Astrocyte (in vitro differentiated cells and primary cell): ENCODE results near the gene ZNF286A.
"Not testable (repeated sequence)": the region's sequence is repeated elsewhere in the genome, so short reads cannot be mapped to it uniquely, and the experiment has no call there.

Experiments
- CTCF ChIP-seq: IDR thresholded peaks from 2 replicates; pipeline ENCODE4 v1.5.1; 2011; ENCODE audit warnings: low read depth, mild to moderate bottlenecking, inconsistent platforms, low read length, moderate library complexity; ENCODE audit not compliant: insufficient read depth
- EZH2 ChIP-seq: IDR thresholded peaks from 2 replicates; pipeline ENCODE4 v1.6.1; 2012; ENCODE audit warnings: mild to moderate bottlenecking, low read length, inconsistent platforms; ENCODE audit not compliant: insufficient read depth

DNA sequence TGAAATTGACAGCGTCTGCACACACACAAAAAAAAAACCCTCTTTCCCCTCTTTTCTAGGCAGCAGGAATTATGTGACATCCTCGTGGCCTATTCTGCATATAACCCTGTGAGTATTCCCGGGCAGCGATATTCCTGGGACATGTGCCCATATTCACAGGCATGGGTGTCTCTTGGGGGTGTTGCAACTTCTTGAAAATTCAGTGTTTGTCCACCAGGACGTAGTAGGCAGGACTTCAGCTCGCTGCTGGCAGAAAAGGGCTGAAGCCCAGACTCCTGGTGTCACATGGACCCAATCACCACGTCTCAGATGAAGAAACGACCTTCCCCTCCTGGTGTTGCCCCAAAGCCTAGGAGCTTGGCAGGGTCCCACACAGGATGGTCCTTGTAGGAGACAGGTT, 40.5 kb downstream of the ZNF286A start:
- not testable (repeated sequence) for TF ChIP-seq CTCF, EZH2
